MCF 10A (cell line): ENCODE results near the gene DDX51. TPM values are rescaled to one million over a fixed set of nuclear protein-coding genes. Genes with fewer than 3 reads are reported as not detected.

ENCODE experiments used
- BruUV-seq: library from RNA; stranded (reverse); fragments of 400-500 nt; replicated peaks from 2 replicates; lab custom pipeline; 2021; lab: Mats Ljungman, UMichigan
- CTCF ChIA-PET: fragments of 300-600 bp; sonication (Branson Sonifier 250); formaldehyde crosslinking; extraction: SDS; loops from one replicate; lab custom pipeline; 2021; ENCODE audit warnings: antibody characterized with exemption, inconsistent platforms; lab: Yijun Ruan, JAX
- POLR2A ChIA-PET: fragments of 300-600, 350-650 bp; sonication (Branson Sonifier 250); formaldehyde crosslinking; extraction: SDS; loops from one replicate; lab custom pipeline; 2020; ENCODE audit warnings: antibody characterized with exemption, inconsistent platforms; lab: Yijun Ruan, JAX
- DNase-seq: peaks from one replicate; pipeline ENCODE4 v3.0.0-alpha.2; 2018; ENCODE audit not compliant: unreplicated experiment
- H3K27ac Mint-ChIP-seq: one replicate; pipeline ENCODE4 v1.8.0; 2022; ENCODE audit warnings: mild to moderate bottlenecking, low read depth, mixed read lengths; ENCODE audit not compliant: unreplicated experiment
- H3K27me3 Mint-ChIP-seq: one replicate; pipeline ENCODE4 v1.8.0; 2022; ENCODE audit warnings: mixed read lengths; ENCODE audit not compliant: insufficient read depth, unreplicated experiment
- H3K36me3 Mint-ChIP-seq: one replicate; pipeline ENCODE4 v1.8.0; 2022; ENCODE audit warnings: mild to moderate bottlenecking, moderate library complexity, mixed read lengths; ENCODE audit not compliant: insufficient read depth, unreplicated experiment
- H3K4me1 Mint-ChIP-seq: one replicate; pipeline ENCODE4 v1.8.0; 2022; ENCODE audit warnings: mixed read lengths; ENCODE audit not compliant: insufficient read depth, unreplicated experiment
- H3K4me3 Mint-ChIP-seq: one replicate; pipeline ENCODE4 v1.8.0; 2022; ENCODE audit warnings: mild to moderate bottlenecking, moderate library complexity, mixed read lengths; ENCODE audit not compliant: unreplicated experiment
- H3K9me3 Mint-ChIP-seq: one replicate; pipeline ENCODE4 v1.8.0; 2022; ENCODE audit warnings: mixed read lengths; ENCODE audit not compliant: unreplicated experiment
- CTCF ChIP-seq: fragments of 200-600 bp; IDR thresholded peaks from one replicate; pipeline ENCODE4 v1.8.0; 2022; ENCODE audit warnings: antibody characterized with exemption, mild to moderate bottlenecking; ENCODE audit not compliant: unreplicated experiment
- intact Hi-C: fragments of 100-400 bp; cut with micrococcal nuclease; formaldehyde crosslinking; loops from 2 replicates; pipeline ENCODE4 v1.14.1; 2022
- total RNA-seq: library from RNA; stranded (reverse); gene quantifications from 2 replicates; pipeline ENCODE4 v1.2.3, GENCODE V29; 2022

DDX51 gene
- total RNA-seq, 1 experiment from 2014 or later, result 24.0 TPM

DNA sequence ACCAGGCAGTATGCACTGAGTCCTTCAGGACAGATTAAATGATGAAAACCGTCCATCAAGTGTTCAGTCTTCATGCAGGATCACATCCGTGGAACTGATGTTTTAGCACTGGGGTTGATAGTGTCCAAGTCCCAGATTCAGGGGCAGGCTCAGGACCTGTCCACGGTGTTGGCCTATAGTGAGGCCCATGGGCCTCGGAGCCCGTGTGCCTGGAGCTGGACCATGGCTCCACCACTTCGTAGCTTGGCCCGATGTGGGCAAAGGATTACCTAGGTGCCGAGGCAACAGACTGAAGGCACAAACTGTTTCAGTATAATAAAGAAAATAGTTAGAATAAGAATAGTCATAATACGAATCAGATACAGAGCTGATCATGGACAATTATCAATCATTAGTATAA, 41.8 kb downstream of the DDX51 start:
- H3K4me3 Mint-ChIP-seq, result no peak overlapping the region
- H3K9me3 Mint-ChIP-seq, result no peaks in the 10 kb centered on the region
- no peak overlapping the region for H3K27ac Mint-ChIP-seq
- no peak for TF ChIP-seq CTCF
- H3K36me3 Mint-ChIP-seq, result peaks cover 28% of the 10 kb centered on the region
- ChIA-PET CTCF (no interaction called here), POLR2A (no interaction called here)
- H3K27me3 Mint-ChIP-seq, result no peaks in the 10 kb centered on the region
- intact Hi-C loops, result no loop called here
- no peaks in the 10 kb centered on the region for H3K4me1 Mint-ChIP-seq
- no peak for DNase-seq
- no TSS peak for BruUV-seq

- H3K9me3 Mint-ChIP-seq, result no peaks in the 10 kb centered on the region
- H3K27ac Mint-ChIP-seq, result no peak overlapping the region
- no peak for TF ChIP-seq CTCF
- CTCF ChIA-PET, result interaction anchor here (0.6 kb wide), 1 partner anchor 40 kb away, joined by 3 read pairs; no protein-coding TSS in a partner anchor
- intact Hi-C loops, result no loop called here
- BruUV-seq, result no TSS peak
- DNase-seq, result no peak
- no peaks in the 10 kb centered on the region for H3K27me3 Mint-ChIP-seq
- H3K4me3 Mint-ChIP-seq, result no peak overlapping the region
- H3K4me1 Mint-ChIP-seq, result no peaks in the 10 kb centered on the region
- POLR2A ChIA-PET, result no interaction called here
- H3K36me3 Mint-ChIP-seq, result peaks cover 30% of the 10 kb centered on the region
Measured at GRCh38 chr12:132100306-132101065, 43.6 kb downstream of the DDX51 start.

- no peak for TF ChIP-seq CTCF
- no TSS peak for BruUV-seq
- POLR2A ChIA-PET, result no interaction called here
Measured at GRCh38 chr12:132099739-132100138, 44.4 kb downstream of the DDX51 start.

GRCh38 chr12:132095520-132096409, 48.4 kb downstream of the DDX51 start:
- no peak overlapping the region for H3K27ac Mint-ChIP-seq

More at GRCh38 chr12:132099739-132100138, 44.4 kb downstream of the DDX51 start:
- peaks cover 30% of the 10 kb centered on the region for H3K36me3 Mint-ChIP-seq
- CTCF ChIA-PET, result no interaction called here
- H3K4me3 Mint-ChIP-seq, result no peak overlapping the region
- H3K9me3 Mint-ChIP-seq, result no peaks in the 10 kb centered on the region
- no peaks in the 10 kb centered on the region for H3K27me3 Mint-ChIP-seq
- H3K4me1 Mint-ChIP-seq, result no peaks in the 10 kb centered on the region
- H3K27ac Mint-ChIP-seq, result no peak overlapping the region
- intact Hi-C loops, result no loop called here
- DNase-seq, result no peak

More at GRCh38 chr12:132095520-132096409, 48.4 kb downstream of the DDX51 start:
- TF ChIP-seq CTCF, result no peak
- intact Hi-C loops, result no loop called here
- POLR2A ChIA-PET, result no interaction called here
- no TSS peak for BruUV-seq
- DNase-seq, result no peak
- no peaks in the 10 kb centered on the region for H3K27me3 Mint-ChIP-seq
- no peaks in the 10 kb centered on the region for H3K9me3 Mint-ChIP-seq
- CTCF ChIA-PET, result no interaction called here
- H3K4me3 Mint-ChIP-seq, result no peak overlapping the region
- H3K36me3 Mint-ChIP-seq, result peaks cover 35% of the 10 kb centered on the region
- no peaks in the 10 kb centered on the region for H3K4me1 Mint-ChIP-seq
